SK-N-SH (cell line): ENCODE measurements around the gene DHRS1. TPM values are rescaled to one million over a fixed set of nuclear protein-coding genes. Genes with fewer than 3 reads are reported as not detected.

ENCODE experiments used
- CTCF ChIA-PET: fragments of 300-600, 350-600 bp; formaldehyde crosslinking; extraction: SDS; loops from one replicate; lab custom pipeline; 2021; lab: Yijun Ruan, JAX
- POLR2A ChIA-PET: fragments of 350-600 bp; sonication (Branson Sonifier 250); formaldehyde crosslinking; extraction: SDS; loops from one replicate; lab custom pipeline; 2020; ENCODE audit warnings: antibody characterized with exemption, inconsistent platforms; lab: Yijun Ruan, JAX
- DNase-seq: peaks from one replicate; pipeline ENCODE4 v3.0.0; 2012
- H2AFZ ChIP-seq: fragments of 200-600 bp; sonication (generic); 2 replicates; pipeline ENCODE4 v1.8.1; 2016; ENCODE audit warnings: antibody characterized with exemption, mild to moderate bottlenecking, low read depth
- H3F3A ChIP-seq: fragments of 200-600 bp; sonication (generic); replicated peaks from 2 replicates; pipeline ENCODE3; 2016; ENCODE audit warnings: antibody characterized with exemption, mild to moderate bottlenecking; ENCODE audit not compliant: insufficient read depth
- H3K27ac ChIP-seq, 2 experiments: fragments of 200-500 bp in 1 of 2; fragments of 200-600 bp in 1 of 2; sonication (Bioruptor generic) in 1 of 2; sonication (generic), shearing (Covaris generic) in 1 of 2; 2 replicates each; pipeline versions ENCODE4 v1.5.1 to v1.6.1; 2014 to 2016; ENCODE audit warnings: low read depth in 2 of 2, inconsistent platforms in 1 of 2, low read length in 1 of 2, mild to moderate bottlenecking in 1 of 2, mixed read lengths in 1 of 2
- H3K27me3 ChIP-seq: fragments of 200-600 bp; sonication (generic), shearing (Covaris generic); 2 replicates; pipeline ENCODE4 v1.6.1; 2016; ENCODE audit warnings: mixed run types; ENCODE audit not compliant: insufficient read depth
- H3K36me3 ChIP-seq, 2 experiments: fragments of 200-500 bp in 1 of 2; fragments of 200-600 bp in 1 of 2; sonication (Bioruptor generic) in 1 of 2; sonication (generic) in 1 of 2; replicated peaks in 1 of 2; 2 replicates each; pipeline versions ENCODE3 to v1.5.1; 2014 to 2016; ENCODE audit warnings: low read length in 1 of 2, mild to moderate bottlenecking in 1 of 2; ENCODE audit not compliant: insufficient read depth in 2 of 2, control insufficient read depth in 1 of 2
- H3K4me1 ChIP-seq, 2 experiments: fragments of 200-500 bp in 1 of 2; fragments of 200-600 bp in 1 of 2; sonication (Bioruptor generic) in 1 of 2; sonication (generic), shearing (Covaris generic) in 1 of 2; 2 replicates each; pipeline versions ENCODE4 v1.5.1 to v1.6.1; 2014 to 2016; ENCODE audit warnings: low read depth in 1 of 2, low read length in 1 of 2, mixed run types in 1 of 2; ENCODE audit not compliant: insufficient read depth in 2 of 2, control insufficient read depth in 1 of 2
- H3K4me2 ChIP-seq: fragments of 200-600 bp; sonication (generic), shearing (Covaris generic); 2 replicates; pipeline ENCODE4 v1.6.1; 2017; ENCODE audit warnings: mixed run types
- H3K4me3 ChIP-seq, 2 experiments: fragments of 200-500 bp in 1 of 2; fragments of 200-600 bp in 1 of 2; sonication (Bioruptor generic) in 1 of 2; sonication (generic), shearing (Covaris generic) in 1 of 2; 2 replicates each; pipeline versions ENCODE4 v1.5.1 to v1.8.1; 2014 to 2016; ENCODE audit warnings: low read depth in 2 of 2, inconsistent platforms in 1 of 2, low read length in 1 of 2, mild to moderate bottlenecking in 1 of 2, mixed read lengths in 1 of 2, moderate library complexity in 1 of 2
- H3K79me2 ChIP-seq: fragments of 200-600 bp; sonication (generic); 2 replicates; pipeline ENCODE4 v1.8.1; 2017; ENCODE audit warnings: mild to moderate bottlenecking; ENCODE audit not compliant: insufficient read depth
- H3K9ac ChIP-seq: fragments of 200-600 bp; sonication (generic); 2 replicates; pipeline ENCODE4 v1.6.1; 2017; ENCODE audit warnings: mixed run types
- H3K9me2 ChIP-seq: fragments of 200-600 bp; sonication (generic); 2 replicates; pipeline ENCODE4 v1.6.1; 2017; ENCODE audit warnings: mixed run types
- H3K9me3 ChIP-seq: fragments of 200-600 bp; sonication (generic); 2 replicates; pipeline ENCODE4 v1.6.1; 2017; ENCODE audit warnings: mixed run types, mild to moderate bottlenecking, moderate library complexity
- H4K20me1 ChIP-seq: fragments of 200-600 bp; sonication (generic); 2 replicates; pipeline ENCODE4 v1.6.1; 2017; ENCODE audit warnings: mild to moderate bottlenecking, mixed run types; ENCODE audit not compliant: insufficient read depth
- FOXJ3 ChIP-seq: sonication (generic); formaldehyde crosslinking; IDR thresholded peaks from 2 replicates; pipeline ENCODE4 v1.5.1; 2020; ENCODE audit warnings: mild to moderate bottlenecking, missing genetic modification reagents
- FOXM1 ChIP-seq: IDR thresholded peaks from 2 replicates; pipeline ENCODE4 v1.4.0; 2012; ENCODE audit warnings: low read depth, mild to moderate bottlenecking
- GATA2 ChIP-seq: sonication (generic); formaldehyde crosslinking; IDR thresholded peaks from 2 replicates; pipeline ENCODE4 v1.5.0; 2020; ENCODE audit warnings: mild to moderate bottlenecking, missing genetic modification reagents
- MXI1 ChIP-seq: IDR thresholded peaks from 2 replicates; pipeline ENCODE4 v1.6.1; 2012; ENCODE audit warnings: mild to moderate bottlenecking, low read depth, low read length, improper control_type of control experiment
- NFIC ChIP-seq: IDR thresholded peaks from 2 replicates; pipeline ENCODE4 v1.4.0; 2012; ENCODE audit warnings: borderline replicate concordance
- PBX3 ChIP-seq: IDR thresholded peaks from 2 replicates; pipeline ENCODE4; 2012
- POLR2AphosphoS5 ChIP-seq: IDR thresholded peaks from 2 replicates; pipeline ENCODE4 v1.6.1; 2012; ENCODE audit warnings: low read depth, low read length
- RAD21 ChIP-seq: IDR thresholded peaks from 2 replicates; pipeline ENCODE4 v1.6.1; 2012; ENCODE audit warnings: mild to moderate bottlenecking, low read length
- REST ChIP-seq: IDR thresholded peaks from 2 replicates; pipeline ENCODE4 v1.6.1; 2012; ENCODE audit warnings: mild to moderate bottlenecking, low read depth, low read length, moderate library complexity
- SIN3A ChIP-seq: IDR thresholded peaks from 2 replicates; pipeline ENCODE4 v1.6.1; 2012; ENCODE audit warnings: low read depth, mild to moderate bottlenecking, low read length, moderate library complexity, borderline replicate concordance
- USF1 ChIP-seq: IDR thresholded peaks from 2 replicates; pipeline ENCODE4 v1.4.0; 2012; ENCODE audit warnings: low read depth, borderline replicate concordance
- USF2 ChIP-seq: fragments of 150-350 bp; IDR thresholded peaks from 2 replicates; pipeline ENCODE4 v1.6.1; 2017; ENCODE audit warnings: antibody characterized with exemption, low read length, low read depth, borderline replicate concordance
- WGBS: methylation state at CpG from one replicate; pipeline ENCODE4 v1.1.6; 2017; ENCODE audit warnings: low lambda C conversion rate; 5-methylcytosine and 5-hydroxymethylcytosine counted together
- polyA plus RNA-seq, 3 experiments: library from polyadenylated mRNA; depleted of rRNA; stranded (reverse); fragments of >200 nt; gene quantifications; 2 replicates each; pipeline ENCODE4 v1.2.3, GENCODE V29; 2012

DHRS1 gene
- polyA plus RNA-seq, 1 of the 3 experiments (the other 2 are of a cell fraction) = 65.4 TPM

- H3K9me3 ChIP-seq = no peaks in the 10 kb centered on the region
- no peak overlapping the region for H3K27ac ChIP-seq
- H3K79me2 ChIP-seq = no peaks in the 10 kb centered on the region
- WGBS = 20% methylated on average over 1 of the region's 3 CpGs
- peaks cover 12% of the 10 kb centered on the region; the same call in 1 of the 2 replicates for H3K27me3 ChIP-seq
- no peaks in the 10 kb centered on the region for H3K4me1 ChIP-seq
- no peak overlapping the region for H3K4me3 ChIP-seq
- no peaks in the 10 kb centered on the region for H3K36me3 ChIP-seq
- POLR2A ChIA-PET = no interaction called here
- no peak for DNase-seq
- H3K9me2 ChIP-seq = no peaks in the 10 kb centered on the region
- no peak overlapping the region for H3K9ac ChIP-seq
- no peak overlapping the region for H2AFZ ChIP-seq
- H3F3A ChIP-seq = no peaks in the 10 kb centered on the region
- TF ChIP-seq SIN3A = no peak
- TF ChIP-seq POLR2AphosphoS5 = no peak
- TF ChIP-seq USF1 = no peak
- TF ChIP-seq NFIC = no peak
- CTCF ChIA-PET = interaction anchor here (2.3 to 14.6 kb wide), 4 partner anchors 10 to 113 kb away, joined by 19 to 115 read pairs (median 49); partner anchors contain the start of genes ADCY4, CIDEB, KHNYN and LTB4R
- H4K20me1 ChIP-seq = no peaks in the 10 kb centered on the region
- no peak overlapping the region for H3K4me2 ChIP-seq
Measured at GRCh38 chr14:24323341-24323740, 23.8 kb upstream of the DHRS1 start.

- Histone ChIP-seq H3K4me1 (0 out of 4 replicates have a peak, but pooled peaks cover 0 to 2% of the 10 kb centered on the region in 2 experiments), H2AFZ (no peak overlapping the region), H3K9me3 (no peaks in the 10 kb centered on the region), H3K36me3 (no peaks in the 10 kb centered on the region), H3K4me2 (no peak overlapping the region), H4K20me1 (no peaks in the 10 kb centered on the region), H3K27me3 (peaks cover 12% of the 10 kb centered on the region; the same call in 1 of the 2 replicates), H3K9ac (no peak overlapping the region), H3K4me3 (no peak overlapping the region), H3F3A (peaks cover 2% of the 10 kb centered on the region), H3K79me2 (no peaks in the 10 kb centered on the region), H3K27ac (no peak overlapping the region), H3K9me2 (no peaks in the 10 kb centered on the region)
- TF ChIP-seq USF1 = no peak
- TF ChIP-seq USF2 = no peak
- TF ChIP-seq FOXM1 = no peak
- no peak for TF ChIP-seq RAD21
- no peak for TF ChIP-seq REST
- TF ChIP-seq MXI1 = no peak
- TF ChIP-seq PBX3 = no peak
- TF ChIP-seq GATA2 (CRISPR knock-in tag) = no peak
- no peak for TF ChIP-seq POLR2AphosphoS5
- TF ChIP-seq FOXJ3 = no peak
- ChIA-PET POLR2A (no interaction called here), CTCF (interaction anchor here (1.1 to 14.6 kb wide), 6 partner anchors 10 to 114 kb away, joined by 3 to 115 read pairs (median 28); partner anchors contain the start of genes ADCY4, CIDEB, KHNYN and LTB4R)
- DNase-seq = no peak
- 44% methylated on average over 6 of the region's 10 CpGs for WGBS
Measured at GRCh38 chr14:24322672-24323071, 23.1 kb upstream of the DHRS1 start.
